ENCODE measurements around the gene EPHA3.

EPHA3 gene

GRCh38 chr3:89353465-89353864 lies 246.0 kb downstream of the EPHA3 start:
- no peak for TF ChIP-seq ARNTL (CRISPR knock-in tag; IDR thresholded peaks at IDR 0.05; ENCODE audit: borderline replicate concordance, low read depth)
- no peak for TF ChIP-seq TSHZ2 (CRISPR knock-in tag; IDR thresholded peaks at IDR 0.05)
- TF ChIP-seq TCF4 (CRISPR knock-in tag; IDR thresholded peaks at IDR 0.05; ENCODE audit: borderline replicate concordance): no peak
- ATAC-seq: no peak

- no peak for ATAC-seq
- TF ChIP-seq SNAI2 (CRISPR knock-in tag; IDR thresholded peaks at IDR 0.05) (no peak), GLIS3 (CRISPR knock-in tag; IDR thresholded peaks at IDR 0.05) (no peak), ZNF8 (CRISPR knock-in tag; IDR thresholded peaks at IDR 0.05) (no peak), POU6F1 (CRISPR knock-in tag; IDR thresholded peaks at IDR 0.05; ENCODE audit: borderline replicate concordance, low read depth) (no peak), CREB5 (CRISPR knock-in tag; IDR thresholded peaks at IDR 0.05; ENCODE audit: low read depth) (no peak), ZNF70 (CRISPR knock-in tag; IDR thresholded peaks at IDR 0.05) (no peak), CSDC2 (CRISPR knock-in tag; IDR thresholded peaks at IDR 0.05) (no peak), ZC3H10 (CRISPR knock-in tag; IDR thresholded peaks at IDR 0.05) (no peak), ISL1 (CRISPR knock-in tag; IDR thresholded peaks at IDR 0.05) (no peak), ZNF565 (CRISPR knock-in tag; conservative IDR thresholded peaks at IDR 0.05; ENCODE audit: low read depth) (no peak), ARNTL (CRISPR knock-in tag; IDR thresholded peaks at IDR 0.05; ENCODE audit: borderline replicate concordance, low read depth) (no peak), BACH2 (CRISPR knock-in tag; IDR thresholded peaks at IDR 0.05; ENCODE audit: borderline replicate concordance) (no peak)
Observed at GRCh38 chr3:89358281-89358680, 250.9 kb downstream of the EPHA3 start.

- TF ChIP-seq ZFP30 (CRISPR knock-in tag; IDR thresholded peaks at IDR 0.05): no peak
- TF ChIP-seq ZFP3 (CRISPR knock-in tag; IDR thresholded peaks at IDR 0.05): no peak
- TF ChIP-seq OSR1 (CRISPR knock-in tag; IDR thresholded peaks at IDR 0.05): no peak
- no peak for TF ChIP-seq ZNF8 (CRISPR knock-in tag; IDR thresholded peaks at IDR 0.05)
- TF ChIP-seq BACH2 (CRISPR knock-in tag; IDR thresholded peaks at IDR 0.05; ENCODE audit: borderline replicate concordance): no peak
- TF ChIP-seq ZNF70 (CRISPR knock-in tag; IDR thresholded peaks at IDR 0.05): no peak
- TF ChIP-seq TSHZ2 (CRISPR knock-in tag; IDR thresholded peaks at IDR 0.05): no peak
- TF ChIP-seq CREB5 (CRISPR knock-in tag; IDR thresholded peaks at IDR 0.05; ENCODE audit: low read depth): no peak
- no peak for TF ChIP-seq ZNF565 (CRISPR knock-in tag; conservative IDR thresholded peaks at IDR 0.05; ENCODE audit: low read depth)
- no peak for TF ChIP-seq PPARA (CRISPR knock-in tag; IDR thresholded peaks at IDR 0.05; ENCODE audit: borderline replicate concordance)
- no peak for TF ChIP-seq ARNTL (CRISPR knock-in tag; IDR thresholded peaks at IDR 0.05; ENCODE audit: borderline replicate concordance, low read depth)
- no peak for TF ChIP-seq POU6F1 (CRISPR knock-in tag; IDR thresholded peaks at IDR 0.05; ENCODE audit: borderline replicate concordance, low read depth)
- TF ChIP-seq SNAI2 (CRISPR knock-in tag; IDR thresholded peaks at IDR 0.05): no peak
- no peak for TF ChIP-seq GLIS3 (CRISPR knock-in tag; IDR thresholded peaks at IDR 0.05)
- no peak for TF ChIP-seq RARB (CRISPR knock-in tag; IDR thresholded peaks at IDR 0.05)
- TF ChIP-seq PATZ1 (CRISPR knock-in tag; IDR thresholded peaks at IDR 0.05; ENCODE audit: borderline replicate concordance): no peak
- TF ChIP-seq CSRNP3 (CRISPR knock-in tag; IDR thresholded peaks at IDR 0.05): no peak
- TF ChIP-seq CSDC2 (CRISPR knock-in tag; IDR thresholded peaks at IDR 0.05): no peak
- TF ChIP-seq TCF4 (CRISPR knock-in tag; IDR thresholded peaks at IDR 0.05; ENCODE audit: borderline replicate concordance): no peak
- no peak for ATAC-seq
Observed at GRCh38 chr3:89360156-89360555, 252.7 kb downstream of the EPHA3 start.
